Memory B cell (primary cell): ENCODE data around the gene CCM2.
A peak's percentile ranks its signal among the peaks of the same experiment; 100 is the strongest.
"Not testable (repeated sequence)": the region's sequence is repeated elsewhere in the genome, so short reads cannot be mapped to it uniquely, and the experiment has no call there.

Source experiments
- ATAC-seq: fragments of 150-1000 bp; cut with Tn5 transposase; 2 replicates; pipeline ENCODE4 v1.10.0; 2021; ENCODE audit warnings: low read depth, mild to moderate bottlenecking, moderate library complexity
- DNase-seq, 2 donors: peaks; one replicate each; pipeline ENCODE4 v3.0.0; 2022; ENCODE audit warnings: low spot score in 2 of 2
- H3K27ac Mint-ChIP-seq: one replicate; pipeline ENCODE4 v1.8.0; 2022; ENCODE audit warnings: mild to moderate bottlenecking, moderate library complexity, mixed read lengths
- H3K27me3 Mint-ChIP-seq: one replicate; pipeline ENCODE4 v1.8.0; 2022; ENCODE audit warnings: mixed read lengths
- H3K36me3 Mint-ChIP-seq: one replicate; pipeline ENCODE4 v1.8.0; 2022; ENCODE audit warnings: mild to moderate bottlenecking, mixed read lengths
- H3K4me1 Mint-ChIP-seq: one replicate; pipeline ENCODE4 v1.8.0; 2022; ENCODE audit warnings: mixed read lengths
- H3K4me3 Mint-ChIP-seq: one replicate; pipeline ENCODE4 v1.8.0; 2022; ENCODE audit warnings: mild to moderate bottlenecking, moderate library complexity, mixed read lengths
- H3K9me3 Mint-ChIP-seq: one replicate; pipeline ENCODE4 v1.8.0; 2022; ENCODE audit warnings: mixed read lengths

Gene CCM2

GRCh38 chr7:45111298-45112223 lies 111.6 kb downstream of the CCM2 start, which contains the start of gene TBRG4:
Gene TBRG4, minus strand, starts transcription at chr7:45111697. Its CDS starts 2,460 bp downstream, at chr7:45109237.
- H3K4me1 Mint-ChIP-seq: peaks cover 18% of the 10 kb centered on the region
- DNase-seq: peak; percentile 90 to 91
- ATAC-seq: peak; percentile 95
- no peaks in the 10 kb centered on the region for H3K9me3 Mint-ChIP-seq
- H3K27me3 Mint-ChIP-seq: peaks cover 2% of the 10 kb centered on the region
- peaks cover 4% of the 10 kb centered on the region for H3K36me3 Mint-ChIP-seq
- peak within 1 kb of the TSS; percentile 97 for H3K27ac Mint-ChIP-seq
- peak within 1 kb of the TSS; percentile 95 for H3K4me3 Mint-ChIP-seq

- no peaks in the 10 kb centered on the region for H3K9me3 Mint-ChIP-seq
- ATAC-seq: no peak
- peaks cover 17% of the 10 kb centered on the region for H3K4me1 Mint-ChIP-seq
- H3K36me3 Mint-ChIP-seq: peaks cover 4% of the 10 kb centered on the region
- DNase-seq: no peak
- H3K27me3 Mint-ChIP-seq: peaks cover 7% of the 10 kb centered on the region
- H3K27ac Mint-ChIP-seq: peak overlapping the region; percentile 97
- H3K4me3 Mint-ChIP-seq: peak overlapping the region; percentile 34
These were observed 112.6 kb downstream of the CCM2 start for GRCh38 chr7:45112648-45113047.

GRCh38 chr7:45114257-45114656 lies 114.3 kb downstream of the CCM2 start:
- not testable (repeated sequence) for H3K27ac Mint-ChIP-seq, H3K4me1 Mint-ChIP-seq, ATAC-seq, H3K36me3 Mint-ChIP-seq, DNase-seq, H3K27me3 Mint-ChIP-seq, H3K9me3 Mint-ChIP-seq
- peak overlapping the region; percentile 27 for H3K4me3 Mint-ChIP-seq

GRCh38 chr7:45114926-45115325 lies 114.9 kb downstream of the CCM2 start:
- Mint-ChIP-seq H3K36me3 (no peaks in the 10 kb centered on the region), H3K4me1 (peaks cover 9% of the 10 kb centered on the region), H3K9me3 (no peaks in the 10 kb centered on the region), H3K4me3 (no peak overlapping the region), H3K27me3 (peaks cover 9% of the 10 kb centered on the region), H3K27ac (no peak overlapping the region)
- DNase-seq: no peak
- ATAC-seq: no peak

- no peaks in the 10 kb centered on the region for H3K9me3 Mint-ChIP-seq
- peaks cover 9% of the 10 kb centered on the region for H3K27me3 Mint-ChIP-seq
- no peak for DNase-seq
- no peak overlapping the region for H3K4me3 Mint-ChIP-seq
- no peak for ATAC-seq
- H3K27ac Mint-ChIP-seq: no peak overlapping the region
- H3K36me3 Mint-ChIP-seq: no peaks in the 10 kb centered on the region
- peaks cover 6% of the 10 kb centered on the region for H3K4me1 Mint-ChIP-seq
These were observed 116.0 kb downstream of the CCM2 start for GRCh38 chr7:45116048-45116447.

- Mint-ChIP-seq H3K36me3 (no peaks in the 10 kb centered on the region), H3K27ac (no peak overlapping the region), H3K4me3 (no peak overlapping the region), H3K4me1 (no peaks in the 10 kb centered on the region), H3K9me3 (no peaks in the 10 kb centered on the region), H3K27me3 (peaks cover 9% of the 10 kb centered on the region)
- DNase-seq (no peak), ATAC-seq (no peak)
These were observed 117.6 kb downstream of the CCM2 start for GRCh38 chr7:45117582-45117981.

GRCh38 chr7:45118292-45118691 lies 118.3 kb downstream of the CCM2 start:
- Mint-ChIP-seq H3K4me3 (no peak overlapping the region), H3K9me3 (no peaks in the 10 kb centered on the region), H3K27me3 (peaks cover 9% of the 10 kb centered on the region), H3K4me1 (peaks cover 3% of the 10 kb centered on the region), H3K36me3 (no peaks in the 10 kb centered on the region), H3K27ac (no peak overlapping the region)
- ATAC-seq (no peak), DNase-seq (no peak)

GRCh38 chr7:45118889-45119331 lies 118.9 kb downstream of the CCM2 start:
- ATAC-seq (no peak), DNase-seq (no peak)
- H3K27ac Mint-ChIP-seq: no peak overlapping the region
- H3K27me3 Mint-ChIP-seq: peaks cover 9% of the 10 kb centered on the region
- no peaks in the 10 kb centered on the region for H3K36me3 Mint-ChIP-seq
- no peaks in the 10 kb centered on the region for H3K9me3 Mint-ChIP-seq
- H3K4me3 Mint-ChIP-seq: no peak overlapping the region
- peaks cover 4% of the 10 kb centered on the region for H3K4me1 Mint-ChIP-seq

- H3K27me3 Mint-ChIP-seq: peaks cover 7% of the 10 kb centered on the region
- no peak overlapping the region for H3K4me3 Mint-ChIP-seq
- H3K9me3 Mint-ChIP-seq: no peaks in the 10 kb centered on the region
- no peak for DNase-seq
- no peak overlapping the region for H3K27ac Mint-ChIP-seq
- H3K4me1 Mint-ChIP-seq: peaks cover 4% of the 10 kb centered on the region
- ATAC-seq: no peak
- H3K36me3 Mint-ChIP-seq: no peaks in the 10 kb centered on the region
These were observed 119.5 kb downstream of the CCM2 start for GRCh38 chr7:45119550-45119949.

GRCh38 chr7:45122975-45123860 lies 123.2 kb downstream of the CCM2 start:
- Mint-ChIP-seq H3K36me3 (no peaks in the 10 kb centered on the region), H3K27ac (peak overlapping the region; percentile 3), H3K9me3 (no peaks in the 10 kb centered on the region), H3K4me1 (peaks cover 4% of the 10 kb centered on the region), H3K4me3 (peak overlapping the region; percentile 46), H3K27me3 (peaks cover 2% of the 10 kb centered on the region)
- no peak for DNase-seq
- no peak for ATAC-seq

GRCh38 chr7:45123913-45124710 lies 124.1 kb downstream of the CCM2 start:
- no peak overlapping the region for H3K27ac Mint-ChIP-seq

GRCh38 chr7:45125193-45125904 lies 125.3 kb downstream of the CCM2 start:
- Mint-ChIP-seq H3K27me3 (no peaks in the 10 kb centered on the region), H3K4me3 (no peak overlapping the region), H3K36me3 (no peaks in the 10 kb centered on the region), H3K9me3 (no peaks in the 10 kb centered on the region), H3K4me1 (peaks cover 4% of the 10 kb centered on the region), H3K27ac (no peak overlapping the region)
- ATAC-seq (no peak), DNase-seq (no peak)

More at GRCh38 chr7:45123913-45124710, 124.1 kb downstream of the CCM2 start:
- no peaks in the 10 kb centered on the region for H3K36me3 Mint-ChIP-seq
- peaks cover 4% of the 10 kb centered on the region for H3K4me1 Mint-ChIP-seq
- ATAC-seq: no peak
- no peak for DNase-seq
- H3K4me3 Mint-ChIP-seq: no peak overlapping the region
- no peaks in the 10 kb centered on the region for H3K9me3 Mint-ChIP-seq
- H3K27me3 Mint-ChIP-seq: peaks cover 2% of the 10 kb centered on the region
